Caki2 (cell line): ENCODE data around the gene STIM2. TPM values are rescaled to one million over a fixed set of nuclear protein-coding genes. Genes with fewer than 3 reads are reported as not detected.

ENCODE experiments used
- DNase-seq: peaks from one replicate; pipeline ENCODE4 v3.0.0-alpha.2; 2015; ENCODE audit warnings: low read depth
- in situ Hi-C: cut with HindIII; loops from 2 replicates; pipeline ENCODE4 v1.10.0; 2016; ENCODE audit warnings: low sequenced_read_pairs, low pct_unique_long_range_greater_than_20kb, mixed read lengths
- total RNA-seq: library from RNA; depleted of rRNA; stranded (reverse); fragments of >200 nt; shearing (Covaris generic); gene quantifications from 2 replicates; pipeline ENCODE4 v1.2.3, GENCODE V29; 2014; ENCODE audit warnings: low replicate concordance

The STIM2 gene
- total RNA-seq, 1 experiment from 2014 or later = 17.7 TPM

- no peak for DNase-seq
- in situ Hi-C loops = no loop called here
These were observed 144.9 kb downstream of the STIM2 start for GRCh38 chr4:27005501-27005900.

- in situ Hi-C loops = no loop called here
- DNase-seq = no peak
These were observed 145.4 kb downstream of the STIM2 start for GRCh38 chr4:27005905-27006590.

- in situ Hi-C loops = no loop called here
- DNase-seq = no peak
These were observed 146.0 kb downstream of the STIM2 start for GRCh38 chr4:27006646-27007045.

GRCh38 chr4:27007507-27007906 is 146.9 kb downstream of the STIM2 start:
- DNase-seq = no peak
- in situ Hi-C loops = no loop called here

GRCh38 chr4:27008679-27009078 is 148.0 kb downstream of the STIM2 start:
- in situ Hi-C loops = no loop called here
- DNase-seq = no peak

GRCh38 chr4:27009539-27009938 is 148.9 kb downstream of the STIM2 start:
- DNase-seq = no peak
- in situ Hi-C loops = no loop called here

GRCh38 chr4:27010334-27010940 is 149.8 kb downstream of the STIM2 start:
- DNase-seq = peak; percentile 39
- in situ Hi-C loops = no loop called here

- in situ Hi-C loops = no loop called here
- no peak for DNase-seq
These were observed 150.8 kb downstream of the STIM2 start for GRCh38 chr4:27011401-27011800.

GRCh38 chr4:27013012-27013411 is 152.4 kb downstream of the STIM2 start:
- DNase-seq = no peak
- in situ Hi-C loops = no loop called here

- in situ Hi-C loops = no loop called here
- DNase-seq = no peak
These were observed 155.9 kb downstream of the STIM2 start for GRCh38 chr4:27016551-27016950.

- DNase-seq = no peak
- in situ Hi-C loops = no loop called here
These were observed 157.0 kb downstream of the STIM2 start for GRCh38 chr4:27017623-27018022.

- DNase-seq = no peak
- in situ Hi-C loops = no loop called here
These were observed 157.4 kb downstream of the STIM2 start for GRCh38 chr4:27018076-27018475.

- no peak for DNase-seq
- in situ Hi-C loops = no loop called here
These were observed 158.3 kb downstream of the STIM2 start for GRCh38 chr4:27018910-27019309.

- in situ Hi-C loops = no loop called here
These were observed 159.1 kb downstream of the STIM2 start for GRCh38 chr4:27019766-27020165.

GRCh38 chr4:27020203-27020602 is 159.6 kb downstream of the STIM2 start:
- in situ Hi-C loops = no loop called here
- no peak for DNase-seq

More at GRCh38 chr4:27019766-27020165, 159.1 kb downstream of the STIM2 start:
- DNase-seq = no peak

- in situ Hi-C loops = no loop called here
- DNase-seq = no peak
These were observed 160.0 kb downstream of the STIM2 start for GRCh38 chr4:27020603-27021002.

- in situ Hi-C loops = no loop called here
- no peak for DNase-seq
These were observed 162.3 kb downstream of the STIM2 start for GRCh38 chr4:27022963-27023362.

GRCh38 chr4:27023366-27023765 is 162.7 kb downstream of the STIM2 start:
- DNase-seq = no peak
- in situ Hi-C loops = no loop called here

- in situ Hi-C loops = no loop called here
- DNase-seq = no peak
These were observed 164.2 kb downstream of the STIM2 start for GRCh38 chr4:27024805-27025204.

- in situ Hi-C loops = no loop called here
- no peak for DNase-seq
These were observed 166.8 kb downstream of the STIM2 start for GRCh38 chr4:27027428-27027827.
